Right ventricle myocardium inferior (tissue), 1 donor: ENCODE results near the gene PABPC4L. TPM values are rescaled to one million over a fixed set of nuclear protein-coding genes. Genes with fewer than 3 reads are reported as not detected.
"Not testable (repeated sequence)": the region's sequence is repeated elsewhere in the genome, so short reads cannot be mapped to it uniquely, and the experiment has no call there.

Experiments used
- ATAC-seq: fragments of 200-7000 bp; cut with Tn5 transposase; one replicate; pipeline ENCODE4 v1.9.1; 2020; ENCODE audit warnings: mild to moderate bottlenecking, moderate library complexity
- DNase-seq: peaks from one replicate; pipeline ENCODE4 v3.0.0; 2021; ENCODE audit errors: missing footprints
- intact Hi-C: fragments of 100-400 bp; cut with DNase I; formaldehyde crosslinking; loops from one replicate; pipeline ENCODE4 v1.11.0; 2022
- long read RNA-seq: library from polyadenylated mRNA; unstranded; transcript quantifications from one replicate; pipeline ENCODE4 v2.0.0, GENCODE V29; 2021
- total RNA-seq: library from RNA; stranded (reverse); fragmentation: NEBNext Ultra II Directional; extraction: Animal tissue kit (Norgen Biotek cat#: 25700); gene quantifications from one replicate; pipeline ENCODE4 v1.2.1, GENCODE V29; 2021
- donor health status: DM: no; HTN: yes; CAD: no; lungs with severe emphysema.

Gene PABPC4L
- total RNA-seq = 0.60 TPM
- long read RNA-seq, partial matches to known transcripts = 0 of 1 reads
- long read RNA-seq, other reads (novel, unspliced or antisense) = 1 of 1 reads

DNA sequence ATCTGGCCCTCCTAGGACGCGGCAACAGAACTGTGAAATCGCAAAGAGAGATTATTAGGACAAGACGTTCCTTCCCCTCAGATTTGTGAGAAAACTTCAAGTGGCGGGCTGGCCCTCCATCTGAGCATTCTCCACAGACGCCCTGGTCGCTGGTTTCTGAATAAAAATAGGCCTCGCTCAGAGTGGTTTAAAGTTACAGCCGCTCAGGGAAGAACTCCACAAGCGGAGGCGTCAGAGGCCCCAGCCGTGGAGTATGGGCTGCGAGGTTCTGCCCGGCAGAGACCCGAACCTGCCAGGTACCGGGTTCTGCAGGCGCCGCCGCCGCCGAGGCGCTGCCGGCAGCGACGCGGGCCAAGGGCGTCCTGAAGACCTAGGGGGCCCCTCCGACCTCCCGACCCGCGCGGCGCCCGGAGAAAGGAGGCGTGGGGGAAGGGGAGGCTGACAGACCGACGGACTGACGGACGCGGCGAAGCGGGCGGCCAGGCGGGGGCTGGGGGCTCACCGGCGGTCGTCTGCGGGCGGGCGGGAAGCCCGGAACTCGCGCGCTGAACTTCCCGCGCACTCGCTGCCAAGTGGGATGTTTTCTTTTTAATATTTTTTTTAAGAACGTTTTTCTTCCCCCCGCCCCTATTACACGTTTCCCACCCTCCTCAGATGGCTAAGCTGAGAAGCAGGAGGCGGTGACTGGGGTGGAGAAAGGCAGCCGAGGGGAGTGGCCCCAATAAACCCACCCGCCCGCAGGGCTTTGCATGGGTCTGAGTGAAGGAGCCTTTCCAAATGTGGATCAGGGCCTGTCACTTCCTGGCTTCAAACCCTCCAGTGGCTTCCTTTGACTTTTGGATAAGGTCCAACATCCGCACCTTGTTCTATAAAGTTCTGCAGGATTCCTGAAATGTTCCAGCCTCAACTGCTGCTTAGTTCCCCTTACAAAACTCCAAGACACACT, at the start of gene PABPC4L:
Gene PABPC4L (minus strand): TSS at position 574 of the 946 bp plus-strand sequence. CDS start 770 bp downstream, outside the sequence.
- DNase-seq (no peak), ATAC-seq (peak; percentile 88)
- intact Hi-C loops = no loop called here

DNA sequence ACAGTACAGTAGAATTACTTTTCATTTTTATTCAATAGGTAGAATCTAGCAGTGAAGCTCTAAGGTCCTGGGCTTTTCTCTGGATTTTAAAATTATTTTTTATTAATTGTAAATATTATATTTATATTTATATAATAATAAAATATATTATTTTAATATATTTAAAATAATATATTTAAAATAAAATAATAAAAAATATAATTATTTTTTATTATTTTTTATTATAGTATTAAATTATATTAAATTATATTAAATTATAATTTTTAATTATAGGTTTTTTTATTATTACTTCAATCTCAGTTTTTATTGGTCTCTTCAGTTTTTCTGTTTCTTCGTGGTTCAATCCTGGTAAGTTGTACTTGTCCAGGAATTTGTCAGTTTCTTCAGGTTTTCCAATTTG, 49.7 kb upstream of the PABPC4L start:
- intact Hi-C loops = no loop called here
- DNase-seq = no peak
- ATAC-seq = no peak

DNA sequence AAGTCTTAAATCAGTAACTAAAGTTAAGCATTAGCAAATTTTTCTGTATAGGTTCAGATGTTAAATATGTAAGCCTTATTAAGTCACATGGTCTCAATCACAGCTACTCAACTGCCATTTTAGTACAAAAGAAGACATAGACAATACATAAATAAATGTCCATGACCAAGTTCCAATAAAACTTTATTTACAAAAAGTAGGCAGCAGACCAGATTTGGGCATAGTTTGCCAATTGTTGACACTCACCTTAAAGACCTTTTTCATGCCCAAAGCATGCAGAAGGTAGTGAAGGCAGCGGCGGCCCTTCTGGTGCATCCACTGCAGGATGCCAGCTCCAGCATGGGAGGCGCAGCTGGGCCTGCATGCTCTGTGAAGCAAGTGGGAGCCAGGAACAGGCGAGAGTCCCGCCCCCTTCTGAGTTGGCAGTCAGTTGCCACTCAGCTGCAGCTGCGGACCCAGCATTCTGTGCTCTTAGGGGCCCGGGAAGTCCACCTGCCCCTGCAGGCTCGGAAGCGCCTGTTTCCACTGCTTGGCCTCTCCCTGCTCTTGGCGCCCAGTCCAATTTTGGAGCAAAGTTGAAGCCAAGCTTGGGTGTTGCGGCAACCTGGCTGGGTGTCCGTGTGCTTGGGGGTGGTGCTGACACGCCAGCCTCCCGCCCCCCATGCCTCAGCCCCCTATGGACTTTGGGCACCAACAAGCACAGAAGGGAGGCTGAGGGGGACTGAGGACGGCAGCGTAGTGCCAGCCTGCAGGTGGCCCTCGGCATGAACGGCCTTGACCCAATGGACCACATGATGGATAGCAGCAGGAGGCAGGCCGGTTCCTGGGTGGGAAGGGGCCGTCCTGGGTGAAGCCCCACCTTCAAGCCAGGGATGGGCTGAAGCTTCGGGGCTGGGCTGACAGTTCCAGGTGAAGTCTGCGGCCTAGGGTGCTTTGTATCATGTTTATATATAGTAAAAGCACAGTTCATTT, 42.4 kb upstream of the PABPC4L start:
- peak; percentile 59 for DNase-seq
- no peak for ATAC-seq

DNA sequence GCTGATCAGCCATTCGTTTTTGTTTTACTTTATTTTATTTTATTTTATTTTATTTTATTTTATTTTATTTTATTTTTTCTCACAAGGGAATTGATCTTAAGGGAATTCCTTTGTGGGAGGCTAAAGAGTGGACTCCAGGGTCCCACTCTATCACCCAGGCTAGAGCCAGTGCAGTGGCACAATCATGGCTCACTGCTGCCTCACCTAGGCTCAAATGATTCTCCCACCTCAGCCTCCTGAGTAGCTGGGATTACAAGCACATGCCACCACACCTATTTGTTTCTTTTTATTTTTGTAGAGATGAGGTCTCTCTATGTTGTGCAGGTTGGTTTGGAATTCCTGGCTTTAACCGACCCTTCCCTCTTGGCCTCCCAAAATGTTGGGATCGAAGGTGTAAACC, 17.5 kb upstream of the PABPC4L start:
- intact Hi-C loops = no loop called here
- ATAC-seq (no peak), DNase-seq (no peak)

More for the DNA sequence above, 42.4 kb upstream of the PABPC4L start:
- intact Hi-C loops = no loop called here

DNA sequence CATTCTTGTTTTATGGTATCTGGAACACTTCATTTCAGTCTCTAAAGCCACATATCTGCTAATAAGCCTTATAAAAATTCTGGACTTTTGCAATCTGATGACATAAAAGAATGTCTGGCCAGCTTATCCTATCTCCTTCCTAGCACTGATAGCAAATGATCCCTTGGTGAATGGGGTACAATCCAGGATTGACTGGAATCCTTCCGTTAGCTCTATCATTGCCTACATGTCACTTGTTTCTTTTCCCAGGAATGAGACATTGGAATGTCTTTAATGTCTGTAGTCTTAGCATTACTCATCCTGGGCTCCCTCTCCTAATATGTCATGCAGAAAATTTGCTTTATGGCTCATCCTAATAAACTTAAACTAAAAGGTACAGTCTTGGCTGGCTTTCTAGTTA, 14.8 kb upstream of the PABPC4L start:
- intact Hi-C loops = no loop called here
- DNase-seq (no peak), ATAC-seq (no peak)

DNA sequence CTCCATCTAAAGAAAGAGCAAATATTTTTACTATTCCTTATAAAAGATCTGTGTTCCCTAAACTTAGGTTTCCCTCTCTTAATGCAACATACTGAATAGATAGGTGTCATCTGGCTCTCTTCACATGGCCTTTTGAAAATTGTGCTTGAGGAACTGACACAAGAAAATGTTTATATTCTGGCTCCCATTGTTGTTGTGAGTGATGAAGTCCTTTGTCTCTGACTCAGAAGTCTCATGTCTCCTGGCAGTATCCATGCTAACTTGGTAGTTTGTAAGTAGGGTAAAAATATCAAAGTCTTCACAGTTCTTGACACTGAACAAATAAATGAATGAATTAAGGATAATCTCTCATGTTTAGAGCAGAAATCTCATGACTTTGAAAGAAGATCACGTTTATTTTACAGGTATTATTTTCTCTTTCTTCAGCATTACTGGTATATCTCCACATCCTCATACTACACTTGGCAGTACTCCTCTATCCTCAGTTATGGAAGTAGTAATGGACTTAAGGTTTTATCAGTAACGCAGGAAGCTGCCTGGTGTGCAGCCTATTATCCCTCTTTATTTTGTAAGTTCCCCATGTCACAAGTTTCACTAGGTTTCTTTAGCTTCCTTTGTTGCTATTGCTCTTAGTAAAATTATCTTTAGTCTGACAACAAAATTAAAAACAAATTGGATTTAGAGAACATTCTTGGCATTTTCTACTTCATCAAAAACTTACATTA, 14.2 kb upstream of the PABPC4L start:
- intact Hi-C loops = no loop called here
- ATAC-seq (no peak), DNase-seq (no peak)

DNA sequence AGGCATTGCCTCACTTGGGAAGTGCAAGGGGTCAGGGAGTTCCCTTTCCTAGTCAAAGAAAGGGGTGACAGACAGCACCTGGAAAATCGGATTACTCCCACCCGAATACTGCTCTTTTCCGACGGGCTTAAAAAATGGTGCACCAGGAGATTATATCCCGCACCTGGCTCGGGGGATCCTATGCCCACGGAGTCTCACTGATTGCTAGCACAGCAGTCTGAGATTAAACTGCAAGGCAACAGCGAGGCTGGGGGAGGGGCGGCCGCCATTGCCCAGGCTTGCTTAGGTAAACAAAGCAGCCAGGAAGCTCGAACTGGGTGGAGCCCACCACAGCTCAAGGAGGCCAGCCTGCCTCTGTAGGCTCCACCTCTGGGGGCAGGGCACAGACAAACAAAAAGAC, 6.4 kb upstream of the PABPC4L start:
- DNase-seq, ATAC-seq, intact Hi-C loops: not testable (repeated sequence)

DNA sequence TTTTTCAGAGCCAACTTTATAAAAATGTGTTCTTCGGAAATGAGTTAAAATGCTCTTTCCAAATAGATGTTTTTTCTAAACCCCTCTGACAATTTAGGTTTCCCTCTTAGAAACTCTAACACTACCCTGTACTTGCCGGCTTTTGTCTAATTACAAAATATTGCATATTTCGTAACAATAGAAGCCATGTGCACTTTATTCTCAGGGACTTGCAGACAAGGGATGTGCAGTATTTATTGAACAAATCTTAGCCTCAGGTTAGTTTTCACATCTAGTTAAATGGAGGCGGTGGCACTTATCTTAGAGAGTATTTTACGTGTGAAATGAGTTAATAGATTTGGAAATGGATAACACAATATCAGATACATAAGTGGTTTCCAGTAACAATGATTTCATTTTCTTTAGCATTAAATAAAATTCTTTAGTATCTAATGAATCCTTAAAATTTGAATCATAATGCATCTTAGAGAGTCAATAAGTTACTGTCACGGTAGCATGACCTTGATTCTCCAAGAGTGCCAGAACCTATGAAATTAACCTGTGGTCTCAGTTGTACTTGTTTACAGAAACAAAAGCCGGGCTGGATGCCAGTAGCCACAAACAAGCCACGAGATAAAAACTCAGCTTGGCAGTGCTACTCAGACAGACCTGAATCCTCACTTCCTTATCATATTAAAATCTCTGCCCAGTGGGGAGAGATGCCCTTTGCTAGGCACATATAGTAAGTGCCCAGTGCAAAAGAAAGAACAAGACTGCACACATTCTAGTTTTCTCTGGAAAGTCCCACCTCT, 772 bp upstream of the PABPC4L start:
- DNase-seq = no peak
- intact Hi-C loops = no loop called here
- ATAC-seq = peak; percentile 3

DNA sequence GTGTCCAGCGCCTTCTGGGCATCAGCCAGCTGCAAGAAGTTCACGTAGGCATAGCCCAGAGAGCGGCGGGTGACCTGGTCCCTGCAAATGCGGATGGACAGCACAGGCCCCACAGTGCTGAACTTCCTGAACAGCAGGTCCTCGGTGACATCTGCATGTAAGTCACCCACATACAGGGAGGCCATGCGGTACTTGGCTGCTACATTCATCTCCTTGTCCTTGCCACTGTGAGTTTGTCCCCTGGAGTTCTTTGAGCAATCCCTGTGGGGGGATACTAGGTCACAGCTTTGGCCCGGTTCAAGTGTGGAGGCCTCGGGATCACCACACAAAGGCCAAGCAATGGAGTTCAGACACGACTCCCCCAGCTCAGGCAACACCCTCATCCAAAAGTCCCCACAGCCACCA, 776 bp downstream of the PABPC4L start:
- intact Hi-C loops = no loop called here
- peak; percentile 14 for ATAC-seq
- DNase-seq = no peak

DNA sequence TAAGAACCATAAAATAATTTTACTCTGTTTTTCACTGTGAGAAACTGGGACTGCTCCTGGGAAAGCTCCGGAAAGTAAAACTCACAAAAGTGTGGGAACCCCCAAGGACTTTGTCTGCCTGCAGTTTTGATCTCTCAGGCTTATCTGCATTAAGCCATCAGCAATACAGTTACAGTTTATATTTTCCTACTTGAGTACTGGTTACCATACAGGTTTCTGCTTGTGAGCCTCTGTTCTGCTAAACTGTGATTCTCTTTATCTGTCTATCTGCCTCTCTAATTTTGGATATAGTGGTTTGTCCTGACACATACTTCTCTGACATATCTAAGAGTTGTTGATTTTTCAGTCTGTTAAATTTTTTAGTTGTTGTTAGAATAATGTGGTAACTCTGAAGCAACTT, 11.6 kb downstream of the PABPC4L start:
- no peak for ATAC-seq

DNA sequence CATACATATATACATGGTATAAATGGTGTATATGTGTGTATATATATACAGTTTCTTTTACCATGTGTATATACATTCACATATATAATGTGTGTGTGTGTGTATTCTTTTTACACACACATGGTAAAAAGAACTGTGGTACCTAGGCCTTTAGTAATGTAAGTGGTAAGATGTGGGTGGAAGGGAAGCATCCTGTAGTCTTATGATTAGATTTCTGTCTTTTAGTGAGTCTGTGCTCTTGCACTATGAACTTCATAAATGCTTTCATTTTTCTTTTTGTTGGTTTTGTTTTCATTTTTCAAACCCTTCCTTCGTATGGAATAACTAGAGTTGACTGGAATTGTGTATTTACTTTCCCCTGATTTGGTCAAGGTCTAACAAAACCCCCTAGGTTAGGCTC, 12.1 kb downstream of the PABPC4L start:
- ATAC-seq = no peak
- no peak for DNase-seq
- intact Hi-C loops = no loop called here

More for the DNA sequence above, 11.6 kb downstream of the PABPC4L start:
- no peak for DNase-seq
- intact Hi-C loops = no loop called here

DNA sequence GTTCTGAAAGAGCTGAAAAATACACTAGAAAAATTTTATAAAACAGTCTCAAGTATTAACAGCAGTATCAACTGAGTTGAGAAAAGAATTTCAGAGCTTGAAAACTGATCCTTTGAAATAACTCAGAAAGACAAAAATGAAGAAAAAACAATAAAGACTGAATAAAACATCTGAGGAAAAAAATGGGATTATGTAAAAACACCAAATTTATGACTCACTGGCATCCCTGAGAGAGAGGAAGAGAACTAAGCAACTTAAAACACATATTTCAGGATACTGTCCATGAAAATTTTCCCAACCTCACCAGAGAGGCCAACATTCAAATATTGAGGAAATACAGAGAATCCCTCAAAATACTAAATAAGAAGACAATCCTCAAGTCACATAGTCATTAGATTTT, 22.9 kb downstream of the PABPC4L start:
- DNase-seq (no peak), ATAC-seq (no peak)
- intact Hi-C loops = no loop called here

DNA sequence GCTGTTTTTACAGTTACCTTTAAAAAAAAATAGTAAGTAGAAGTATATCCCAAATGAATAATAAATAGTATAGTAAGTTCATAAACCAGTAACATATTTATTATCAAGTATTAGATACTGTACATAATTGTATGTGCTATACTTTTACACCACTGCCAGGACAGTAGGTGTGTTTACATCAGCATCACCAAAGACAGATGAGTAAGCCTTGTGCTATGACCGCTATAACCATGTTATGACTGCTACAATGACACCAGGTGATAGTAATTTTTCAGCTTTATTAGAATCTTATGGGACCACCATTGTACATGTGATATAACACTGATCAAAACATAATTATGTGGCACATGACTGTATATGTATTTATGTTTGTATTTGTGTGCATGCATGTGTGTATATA, 27.3 kb downstream of the PABPC4L start:
- no peak for DNase-seq
- no peak for ATAC-seq
- intact Hi-C loops = no loop called here

DNA sequence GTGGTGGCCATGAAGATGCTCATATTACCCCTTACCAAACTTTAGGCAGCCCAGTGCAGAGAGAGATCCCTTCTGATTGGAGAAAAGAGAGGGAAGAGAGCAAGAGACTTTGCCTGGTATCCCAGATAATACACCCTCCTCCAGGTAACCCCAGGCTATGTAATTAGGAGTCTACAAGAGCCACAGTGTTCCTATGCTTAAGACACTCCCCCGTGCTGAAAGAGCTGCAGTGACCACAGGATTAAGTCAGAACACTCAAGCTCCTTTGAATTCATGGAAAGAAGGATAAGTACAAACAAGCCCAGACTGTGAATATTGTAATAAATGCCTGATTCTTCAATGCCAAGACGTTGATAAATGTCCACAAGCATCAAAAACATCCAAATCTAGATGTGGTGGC, 41.4 kb downstream of the PABPC4L start:
- intact Hi-C loops = no loop called here
- ATAC-seq (no peak), DNase-seq (no peak)

DNA sequence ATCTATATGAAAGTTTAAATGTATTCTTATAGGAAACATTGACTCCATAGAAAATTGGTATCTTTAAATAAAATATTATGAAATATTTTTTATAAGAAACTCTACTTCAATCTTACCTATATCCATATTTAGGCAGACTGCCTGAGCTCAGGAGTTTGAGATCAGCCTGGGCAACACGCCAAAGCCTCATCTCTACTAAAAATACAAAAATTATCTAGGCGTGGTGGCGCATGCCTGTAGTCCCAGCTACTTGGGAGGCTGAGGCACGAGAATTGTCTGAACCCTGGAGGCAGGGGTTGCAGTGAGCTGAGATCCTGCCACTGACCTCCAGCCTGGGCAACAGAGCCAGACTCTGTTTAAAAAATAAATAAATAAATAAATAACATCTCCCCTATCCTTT, 47.5 kb downstream of the PABPC4L start:
- DNase-seq (no peak), ATAC-seq (no peak)
- intact Hi-C loops = no loop called here

DNA sequence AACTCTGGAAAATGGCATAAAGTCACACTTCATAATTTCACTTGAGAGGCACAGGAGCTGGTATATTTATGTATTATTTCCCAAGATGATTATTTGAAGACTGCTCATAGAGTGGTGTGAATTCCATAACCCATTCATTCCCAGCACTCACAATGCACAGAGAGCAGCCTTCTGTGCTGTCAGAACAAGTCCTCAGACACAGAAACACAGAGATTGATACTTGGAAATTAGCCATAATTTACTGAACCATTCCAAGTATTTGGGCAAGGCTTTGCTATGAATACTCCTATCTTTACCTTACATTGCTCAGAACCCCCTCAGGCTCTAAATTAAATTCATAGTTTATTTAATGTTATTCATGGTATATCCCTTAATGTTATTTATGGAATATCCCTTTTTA, 53.6 kb downstream of the PABPC4L start:
- no peak for ATAC-seq
- no peak for DNase-seq
- intact Hi-C loops = no loop called here
